Activated CD4-positive, alpha-beta T cell treated with anti-CD3 and anti-CD28 coated beads, Interleukin-2, amount 10 ng/mL, durations not matched to agents 24 days and 14 days (primary cell): ENCODE data around the gene MAFB. TPM values are rescaled to one million over a fixed set of nuclear protein-coding genes. Genes with fewer than 3 reads are reported as not detected.
A peak's percentile ranks its signal among the peaks of the same experiment; 100 is the strongest.

Source experiments
- DNase-seq: peaks from one replicate; pipeline ENCODE4 v3.0.0; 2022
- H3K27ac Mint-ChIP-seq: one replicate; pipeline ENCODE4 v1.8.0; 2022; ENCODE audit warnings: mild to moderate bottlenecking, mixed read lengths
- H3K27me3 Mint-ChIP-seq: one replicate; pipeline ENCODE4 v1.8.0; 2022; ENCODE audit warnings: mixed read lengths
- H3K36me3 Mint-ChIP-seq: one replicate; pipeline ENCODE4 v1.8.0; 2022; ENCODE audit warnings: low read depth, mild to moderate bottlenecking, mixed read lengths
- H3K4me1 Mint-ChIP-seq: one replicate; pipeline ENCODE4 v1.8.0; 2021; ENCODE audit warnings: mixed read lengths
- H3K4me3 Mint-ChIP-seq: one replicate; pipeline ENCODE4 v1.8.0; 2022; ENCODE audit warnings: mild to moderate bottlenecking, moderate library complexity, mixed read lengths
- H3K9me3 Mint-ChIP-seq: one replicate; pipeline ENCODE4 v1.8.0; 2021; ENCODE audit warnings: mixed read lengths
- intact Hi-C: fragments of 100-400 bp; cut with micrococcal nuclease; formaldehyde crosslinking; loops from one replicate; pipeline ENCODE4 v1.15.1; 2023
- total RNA-seq: library from RNA; stranded (reverse); gene quantifications from 2 replicates; pipeline ENCODE4 v1.2.3, GENCODE V29; 2022

MAFB gene
- total RNA-seq, 1 donor from 2014 or later = 0.93 TPM

- H3K9me3 Mint-ChIP-seq = no peaks in the 10 kb centered on the region
These were observed 3.4 kb upstream of the MAFB start for GRCh38 chr20:40692240-40693011.

GRCh38 chr20:40691566-40692239 is 2.7 kb upstream of the MAFB start:
- no peaks in the 10 kb centered on the region for H3K36me3 Mint-ChIP-seq
- peaks cover 80% of the 10 kb centered on the region for H3K27me3 Mint-ChIP-seq
- no peaks in the 10 kb centered on the region for H3K9me3 Mint-ChIP-seq
- no peak overlapping the region for H3K4me3 Mint-ChIP-seq
- H3K4me1 Mint-ChIP-seq = peaks cover 9% of the 10 kb centered on the region
- peak overlapping the region; percentile 72 for H3K27ac Mint-ChIP-seq
- intact Hi-C loops = no loop called here
- DNase-seq = no peak

More at GRCh38 chr20:40692240-40693011, 3.4 kb upstream of the MAFB start:
- H3K36me3 Mint-ChIP-seq = no peaks in the 10 kb centered on the region
- H3K4me3 Mint-ChIP-seq = no peak overlapping the region
- peaks cover 74% of the 10 kb centered on the region for H3K27me3 Mint-ChIP-seq
- intact Hi-C loops = no loop called here
- no peak for DNase-seq
- peaks cover 9% of the 10 kb centered on the region for H3K4me1 Mint-ChIP-seq
- peak overlapping the region; percentile 72 for H3K27ac Mint-ChIP-seq

- Mint-ChIP-seq H3K36me3 (no peaks in the 10 kb centered on the region), H3K27ac (no peak overlapping the region), H3K4me1 (peaks cover 9% of the 10 kb centered on the region), H3K4me3 (no peak overlapping the region), H3K27me3 (peaks cover 84% of the 10 kb centered on the region), H3K9me3 (no peaks in the 10 kb centered on the region)
- no peak for DNase-seq
- intact Hi-C loops = no loop called here
These were observed 2.0 kb upstream of the MAFB start for GRCh38 chr20:40690836-40691565.

- peak overlapping the region; percentile 77 for H3K4me3 Mint-ChIP-seq
- H3K27ac Mint-ChIP-seq = peak overlapping the region; percentile 20
- H3K4me1 Mint-ChIP-seq = peaks cover 9% of the 10 kb centered on the region
- peaks cover 82% of the 10 kb centered on the region for H3K27me3 Mint-ChIP-seq
- H3K36me3 Mint-ChIP-seq = no peaks in the 10 kb centered on the region
- intact Hi-C loops = no loop called here
- no peaks in the 10 kb centered on the region for H3K9me3 Mint-ChIP-seq
- DNase-seq = peak; percentile 93
These were observed 1.2 kb upstream of the MAFB start for GRCh38 chr20:40689943-40690835.

GRCh38 chr20:40688129-40689099 is 622 bp downstream of the MAFB start:
- Mint-ChIP-seq H3K4me3 (peak overlapping the region; percentile 74), H3K27me3 (peaks cover 85% of the 10 kb centered on the region), H3K27ac (no peak overlapping the region), H3K36me3 (no peaks in the 10 kb centered on the region), H3K4me1 (peaks cover 9% of the 10 kb centered on the region), H3K9me3 (no peaks in the 10 kb centered on the region)
- intact Hi-C loops = no loop called here
- no peak for DNase-seq

GRCh38 chr20:40687384-40688128 is 1.5 kb downstream of the MAFB start:
- Mint-ChIP-seq H3K4me3 (no peak overlapping the region), H3K36me3 (no peaks in the 10 kb centered on the region), H3K9me3 (no peaks in the 10 kb centered on the region)

GRCh38 chr20:40686893-40687292 is 2.1 kb downstream of the MAFB start:
- no peak for DNase-seq
- intact Hi-C loops = no loop called here
- H3K4me1 Mint-ChIP-seq = peaks cover 11% of the 10 kb centered on the region

More at GRCh38 chr20:40687384-40688128, 1.5 kb downstream of the MAFB start:
- no peak overlapping the region for H3K27ac Mint-ChIP-seq
- H3K27me3 Mint-ChIP-seq = peaks cover 84% of the 10 kb centered on the region
- intact Hi-C loops = no loop called here
- DNase-seq = peak; percentile 59
- H3K4me1 Mint-ChIP-seq = peaks cover 11% of the 10 kb centered on the region

GRCh38 chr20:40686434-40686882 is 2.6 kb downstream of the MAFB start:
- Mint-ChIP-seq H3K4me3 (no peak overlapping the region), H3K27me3 (peaks cover 83% of the 10 kb centered on the region), H3K27ac (no peak overlapping the region), H3K36me3 (no peaks in the 10 kb centered on the region), H3K9me3 (no peaks in the 10 kb centered on the region), H3K4me1 (peaks cover 11% of the 10 kb centered on the region)
- no peak for DNase-seq
- intact Hi-C loops = no loop called here

More at GRCh38 chr20:40686893-40687292, 2.1 kb downstream of the MAFB start:
- Mint-ChIP-seq H3K27ac (no peak overlapping the region), H3K27me3 (peaks cover 83% of the 10 kb centered on the region), H3K9me3 (no peaks in the 10 kb centered on the region), H3K4me3 (no peak overlapping the region), H3K36me3 (no peaks in the 10 kb centered on the region)

- intact Hi-C loops = no loop called here
- H3K36me3 Mint-ChIP-seq = no peaks in the 10 kb centered on the region
- H3K4me1 Mint-ChIP-seq = peaks cover 11% of the 10 kb centered on the region
- no peak for DNase-seq
- no peaks in the 10 kb centered on the region for H3K9me3 Mint-ChIP-seq
- no peak overlapping the region for H3K27ac Mint-ChIP-seq
- peaks cover 81% of the 10 kb centered on the region for H3K27me3 Mint-ChIP-seq
- H3K4me3 Mint-ChIP-seq = no peak overlapping the region
These were observed 3.7 kb downstream of the MAFB start for GRCh38 chr20:40685349-40685748.

GRCh38 chr20:40683894-40684268 is 5.2 kb downstream of the MAFB start:
- Mint-ChIP-seq H3K27me3 (peaks cover 78% of the 10 kb centered on the region), H3K36me3 (no peaks in the 10 kb centered on the region), H3K27ac (no peak overlapping the region), H3K4me3 (no peak overlapping the region), H3K4me1 (peaks cover 5% of the 10 kb centered on the region), H3K9me3 (no peaks in the 10 kb centered on the region)
- intact Hi-C loops = no loop called here
- DNase-seq = no peak

GRCh38 chr20:40683221-40683893 is 5.7 kb downstream of the MAFB start:
- H3K27me3 Mint-ChIP-seq = peaks cover 76% of the 10 kb centered on the region
- H3K9me3 Mint-ChIP-seq = no peaks in the 10 kb centered on the region
- H3K4me1 Mint-ChIP-seq = peaks cover 2% of the 10 kb centered on the region
- peak; percentile 60 for DNase-seq
- H3K4me3 Mint-ChIP-seq = no peak overlapping the region
- no peaks in the 10 kb centered on the region for H3K36me3 Mint-ChIP-seq
- intact Hi-C loops = no loop called here
- no peak overlapping the region for H3K27ac Mint-ChIP-seq
